H1 (cell line): ENCODE results near the gene NFIA. TPM values are rescaled to one million over a fixed set of nuclear protein-coding genes. Genes with fewer than 3 reads are reported as not detected.

Experiments used
- ATF2 ChIP-seq: IDR thresholded peaks from 2 replicates; pipeline ENCODE4 v1.6.1; 2012; ENCODE audit warnings: low read length, inconsistent platforms
- BACH1 ChIP-seq: IDR thresholded peaks from 2 replicates; pipeline ENCODE4 v1.6.1; 2012; ENCODE audit warnings: low read length, improper control_type of control experiment
- CREB1 ChIP-seq: IDR thresholded peaks from 2 replicates; pipeline ENCODE4 v1.6.1; 2012; ENCODE audit warnings: inconsistent platforms
- CTCF ChIP-seq, 3 experiments: IDR thresholded peaks; 1 replicate in 2 of 3; 2 replicates in 1 of 3; pipeline versions ENCODE4 v1.5.1 to v1.6.1; 2011; ENCODE audit warnings: low read length in 3 of 3, mild to moderate bottlenecking in 3 of 3, inconsistent platforms in 2 of 3, low read depth in 1 of 3, moderate library complexity in 1 of 3; ENCODE audit not compliant: insufficient read depth in 1 of 3; ENCODE audit errors: control extremely low read depth in 1 of 3
- POU5F1 ChIP-seq: IDR thresholded peaks from 2 replicates; pipeline ENCODE4 v1.6.1; 2011; ENCODE audit warnings: low read depth, mild to moderate bottlenecking, low read length, moderate library complexity
- RBBP5 ChIP-seq: IDR thresholded peaks from 2 replicates; pipeline ENCODE4 v1.7.1; 2012; ENCODE audit warnings: low read depth, mild to moderate bottlenecking, inconsistent platforms, low read length, moderate library complexity, borderline replicate concordance
- RFX5 ChIP-seq: IDR thresholded peaks from 2 replicates; pipeline ENCODE4 v1.6.1; 2011; ENCODE audit warnings: low read depth, low read length, improper control_type of control experiment, borderline replicate concordance
- SP2 ChIP-seq: IDR thresholded peaks from 2 replicates; pipeline ENCODE4 v1.6.1; 2012; ENCODE audit warnings: mild to moderate bottlenecking, low read length, inconsistent platforms
- TAF7 ChIP-seq: optimal IDR thresholded peaks from 2 replicates; pipeline ENCODE3; 2011; ENCODE audit warnings: low read depth, mild to moderate bottlenecking, inconsistent platforms, low read length, moderate library complexity, borderline replicate concordance
- TCF12 ChIP-seq: IDR thresholded peaks from 2 replicates; pipeline ENCODE4 v1.6.1; 2011; ENCODE audit warnings: low read depth, mild to moderate bottlenecking, low read length
- YY1 ChIP-seq: IDR thresholded peaks from 2 replicates; pipeline ENCODE4 v1.6.1; 2011; ENCODE audit warnings: low read depth, mild to moderate bottlenecking, low read length
- ZNF274 ChIP-seq: IDR thresholded peaks from 2 replicates; pipeline ENCODE4 v1.7.0; 2012; ENCODE audit warnings: low read length, borderline replicate concordance; ENCODE audit errors: extremely low read depth
- polyA plus RNA-seq, 7 experiments: library from polyadenylated mRNA; depleted of rRNA in 3 of 7; stranded (reverse) in 5 of 7; unstranded in 2 of 7; fragments of >200 nt in 5 of 7; fragments of 200-250 nt in 2 of 7; gene quantifications; 1 replicate in 5 of 7; 2 replicates in 1 of 7; 4 replicates in 1 of 7; pipeline versions ENCODE4 v1.2.1 to v1.2.3, GENCODE V29; 2011 to 2013; ENCODE audit warnings: missing spikeins in 2 of 7, mixed read lengths in 2 of 7
- total RNA-seq: library from RNA; stranded (reverse); fragmentation: NEBNext Ultra II Directional; extraction: Animal tissue kit (Norgen Biotek cat#: 25700); gene quantifications from 2 replicates; pipeline ENCODE4 v1.2.1, GENCODE V29; 2021

NFIA gene
- total and polyA plus RNA-seq, 2 of the 8 experiments (the other 6 are each of a cell fraction or from before 2014, with no cell fraction given): 1.8 to 2.3 TPM

- TF ChIP-seq TAF7 (peak; percentile 79), TCF12 (no peak), SP2 (no peak), CTCF (IDR thresholded peaks at IDR 0.05; ENCODE audit: control extremely low read depth in 1 of 3, insufficient read depth in 1 of 3, low read depth in 1 of 3, low read length in 3 of 3) (peak; percentile 83 to 94 (median 90)), BACH1 (peak; percentile 24; the same call in 1 of the 2 replicates), RBBP5 (peak; percentile 92; the same call in 1 of the 2 replicates), POU5F1 (no peak), RFX5 (no peak), CREB1 (peak; percentile 40), YY1 (peak; percentile 59; the same call in 1 of the 2 replicates), ZNF274 (no peak), ATF2 (no peak)
Observed at GRCh38 chr1:61043010-61043820, 39.1 kb upstream of the NFIA start (continued).
